Neural cell (in vitro differentiated cells): ENCODE results near the gene RSPO4. TPM values are rescaled to one million over a fixed set of nuclear protein-coding genes. Genes with fewer than 3 reads are reported as not detected.

ENCODE experiments used
- polyA plus RNA-seq: library from polyadenylated mRNA; depleted of rRNA; stranded (reverse); fragments of >200 nt; gene quantifications from 2 replicates; pipeline ENCODE4 v1.2.3, GENCODE V29; 2014

The RSPO4 gene
- polyA plus RNA-seq, 1 donor from 2014 or later = 0.19 TPM

Other genes with a start within 250 kb of the RSPO4 start
- gene SLC52A3, start 233.8 kb downstream of the RSPO4 start, polyA plus RNA-seq = not detected in 2 replicates
- gene FAM110A, start 168.6 kb downstream of the RSPO4 start, polyA plus RNA-seq = 5.8 and 8.0 TPM in 2 replicates
- gene ANGPT4, start 86.0 kb downstream of the RSPO4 start, polyA plus RNA-seq = not detected in 2 replicates
- 82.7 and 236 TPM in 2 replicates for gene PSMF1, start 116.3 kb upstream of the RSPO4 start, polyA plus RNA-seq
- gene TMEM74B, start 182.7 kb upstream of the RSPO4 start, polyA plus RNA-seq = 155 and 164 TPM in 2 replicates
- 0.62 and 0.84 TPM in 2 replicates for gene C20orf202, start 201.1 kb upstream of the RSPO4 start, polyA plus RNA-seq
- gene RAD21L1, start 223.7 kb upstream of the RSPO4 start, polyA plus RNA-seq = not detected in 2 replicates